ENCODE results near the gene SLC9C1.

SLC9C1 gene

DNA sequence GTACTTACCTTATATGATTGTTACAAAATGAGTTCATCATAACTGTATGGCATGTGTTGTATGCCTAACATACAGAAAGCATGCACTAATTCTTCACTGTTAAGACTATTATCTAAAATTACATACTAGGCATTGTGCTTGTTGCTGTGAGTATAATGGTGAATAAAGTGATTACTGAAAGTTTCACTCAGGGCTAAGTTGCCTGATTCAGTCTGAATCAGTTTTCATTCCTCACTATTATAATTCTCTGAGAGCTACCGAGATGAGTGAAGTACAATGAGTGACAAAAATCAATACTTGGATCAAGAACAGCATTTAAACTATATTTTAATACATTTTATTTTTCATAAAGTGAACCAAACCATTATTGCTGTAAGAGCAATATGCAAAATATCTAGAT, 153.4 kb downstream of the SLC9C1 start:
- DNase-seq (ENCODE audit: low read depth) = no peak
- no peak overlapping the region for H3K4me3 ChIP-seq (ENCODE audit: control insufficient read depth, low read depth, low read length)
- TF ChIP-seq, protein P1, sequence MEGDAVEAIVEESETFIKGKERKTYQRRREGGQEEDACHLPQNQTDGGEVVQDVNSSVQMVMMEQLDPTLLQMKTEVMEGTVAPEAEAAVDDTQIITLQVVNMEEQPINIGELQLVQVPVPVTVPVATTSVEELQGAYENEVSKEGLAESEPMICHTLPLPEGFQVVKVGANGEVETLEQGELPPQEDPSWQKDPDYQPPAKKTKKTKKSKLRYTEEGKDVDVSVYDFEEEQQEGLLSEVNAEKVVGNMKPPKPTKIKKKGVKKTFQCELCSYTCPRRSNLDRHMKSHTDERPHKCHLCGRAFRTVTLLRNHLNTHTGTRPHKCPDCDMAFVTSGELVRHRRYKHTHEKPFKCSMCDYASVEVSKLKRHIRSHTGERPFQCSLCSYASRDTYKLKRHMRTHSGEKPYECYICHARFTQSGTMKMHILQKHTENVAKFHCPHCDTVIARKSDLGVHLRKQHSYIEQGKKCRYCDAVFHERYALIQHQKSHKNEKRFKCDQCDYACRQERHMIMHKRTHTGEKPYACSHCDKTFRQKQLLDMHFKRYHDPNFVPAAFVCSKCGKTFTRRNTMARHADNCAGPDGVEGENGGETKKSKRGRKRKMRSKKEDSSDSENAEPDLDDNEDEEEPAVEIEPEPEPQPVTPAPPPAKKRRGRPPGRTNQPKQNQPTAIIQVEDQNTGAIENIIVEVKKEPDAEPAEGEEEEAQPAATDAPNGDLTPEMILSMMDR (conservative IDR thresholded peaks at IDR 0.05; ENCODE audit: control insufficient read depth, insufficient read depth, low read depth, low read length) = no peak

DNA sequence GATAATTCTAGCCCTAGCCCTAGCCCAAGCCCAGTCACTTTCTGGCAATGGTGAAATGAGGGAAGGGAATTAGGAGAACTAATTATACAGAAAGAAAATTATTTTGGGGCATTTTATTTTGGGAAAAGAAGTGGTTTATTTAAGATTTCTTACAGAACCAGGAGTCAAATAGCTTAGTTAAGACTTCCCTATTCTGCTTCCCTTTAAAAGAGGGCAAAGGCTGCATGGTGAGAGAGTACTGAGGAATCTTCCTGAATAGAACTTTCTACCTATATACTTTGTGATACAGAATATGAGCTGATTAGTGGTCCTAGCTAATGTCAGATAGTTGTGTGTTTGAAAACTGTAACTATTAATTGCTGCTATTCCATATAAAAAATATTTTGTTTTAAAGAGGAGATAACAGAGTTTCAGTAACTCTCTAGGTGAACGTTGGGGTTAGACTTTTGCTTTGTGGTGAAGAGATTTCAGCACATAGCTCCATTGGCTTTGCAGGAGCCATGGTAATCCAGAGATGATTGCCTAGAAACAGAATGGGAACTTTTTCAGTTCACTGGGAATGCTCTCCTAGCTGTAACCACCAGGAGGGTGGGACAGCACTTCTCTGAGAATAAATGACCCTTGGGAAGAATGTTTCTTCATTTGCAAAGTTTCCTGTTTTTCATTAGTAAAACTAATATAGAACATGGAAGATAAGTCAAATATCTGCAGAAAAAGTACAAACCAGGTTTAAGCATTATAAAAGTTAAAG, 155.6 kb downstream of the SLC9C1 start:
- TF ChIP-seq, protein P1 (conservative IDR thresholded peaks at IDR 0.05; ENCODE audit: control insufficient read depth, insufficient read depth, low read depth, low read length) = no peak
- DNase-seq (ENCODE audit: low read depth) = no peak
- H3K4me3 ChIP-seq (ENCODE audit: control insufficient read depth, low read depth, low read length) = no peak overlapping the region

DNA sequence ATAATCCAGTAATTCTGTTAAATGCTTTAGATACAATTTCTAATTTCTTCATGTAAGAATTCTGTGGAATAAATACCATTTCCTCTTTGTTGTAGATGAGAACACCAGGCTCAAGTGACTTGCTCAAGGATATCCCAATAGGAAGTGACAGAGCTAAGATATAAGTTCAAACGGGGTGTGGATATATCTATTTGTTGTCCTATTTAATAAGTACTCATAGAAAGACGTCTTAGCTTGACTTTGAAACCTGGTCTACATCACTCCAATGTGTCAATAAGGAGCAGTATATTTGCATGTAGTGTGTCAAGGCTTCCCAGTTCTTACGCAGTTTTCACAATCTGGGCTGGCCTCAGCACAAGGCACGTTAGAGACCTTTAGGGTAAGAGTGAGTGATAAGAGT, 156.2 kb downstream of the SLC9C1 start:
- DNase-seq (ENCODE audit: low read depth) = no peak
- no peak overlapping the region for H3K4me3 ChIP-seq (ENCODE audit: control insufficient read depth, low read depth, low read length)
- TF ChIP-seq, protein P1 (conservative IDR thresholded peaks at IDR 0.05; ENCODE audit: control insufficient read depth, insufficient read depth, low read depth, low read length) = no peak

DNA sequence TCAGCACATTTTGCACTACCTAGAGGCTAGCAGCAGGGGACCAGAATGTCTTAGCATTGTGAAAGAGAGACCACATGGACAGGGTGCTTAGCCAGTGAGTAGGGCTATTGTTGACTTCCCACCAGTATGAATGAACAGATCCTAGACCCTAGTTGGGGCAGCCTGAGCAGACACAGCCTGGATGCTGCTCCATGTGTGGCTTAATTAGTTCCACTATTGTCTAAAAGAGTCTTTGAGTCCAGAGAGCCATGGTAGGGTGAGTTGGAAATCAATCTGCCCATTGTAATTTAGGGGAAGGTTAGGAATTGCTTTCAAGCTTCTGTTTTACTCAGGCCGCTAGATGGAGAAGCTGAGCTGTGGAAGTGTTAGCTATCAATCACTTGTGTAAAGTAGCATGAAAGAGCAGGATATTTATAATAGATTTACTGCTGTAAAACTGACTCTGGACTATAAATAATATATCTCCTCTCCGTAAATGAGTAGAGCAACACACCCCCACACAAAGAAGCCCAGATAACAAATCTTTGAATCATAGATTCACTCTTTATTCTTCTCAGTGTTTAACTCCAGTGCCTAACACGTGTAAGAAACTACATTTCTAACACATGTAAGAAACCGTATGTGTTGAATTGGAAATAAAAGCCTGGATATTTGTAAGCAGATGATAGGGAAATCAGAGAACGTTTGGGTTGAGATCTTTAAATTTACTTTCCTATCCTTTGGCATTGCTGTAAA, 156.9 kb downstream of the SLC9C1 start:
- DNase-seq (ENCODE audit: low read depth) = peak; percentile 25
- no peak overlapping the region for H3K4me3 ChIP-seq (ENCODE audit: control insufficient read depth, low read depth, low read length)
- TF ChIP-seq, protein P1 (conservative IDR thresholded peaks at IDR 0.05; ENCODE audit: control insufficient read depth, insufficient read depth, low read depth, low read length) = peak; percentile 49

DNA sequence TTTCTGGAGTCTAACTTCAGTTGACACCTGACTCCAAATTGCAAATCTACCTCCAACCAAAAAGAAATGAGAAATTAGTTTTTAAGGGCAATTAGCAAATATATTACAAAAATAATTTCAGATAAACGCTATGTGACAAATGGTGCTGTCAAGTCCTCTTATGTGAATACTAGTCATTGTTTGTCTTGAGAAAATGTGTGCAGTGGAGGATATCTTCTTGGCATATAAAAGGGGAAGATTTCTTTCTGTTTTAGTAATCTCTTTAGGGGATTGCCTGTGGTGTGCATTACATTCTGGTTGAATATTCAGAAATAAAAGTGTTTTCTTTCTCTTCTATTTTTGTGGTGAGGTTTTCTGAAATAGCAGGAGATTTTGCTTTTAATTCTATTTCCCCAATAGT, 158.0 kb downstream of the SLC9C1 start:
- no peak overlapping the region for H3K4me3 ChIP-seq (ENCODE audit: control insufficient read depth, low read depth, low read length)
- TF ChIP-seq, protein P1 (conservative IDR thresholded peaks at IDR 0.05; ENCODE audit: control insufficient read depth, insufficient read depth, low read depth, low read length) = no peak

DNA sequence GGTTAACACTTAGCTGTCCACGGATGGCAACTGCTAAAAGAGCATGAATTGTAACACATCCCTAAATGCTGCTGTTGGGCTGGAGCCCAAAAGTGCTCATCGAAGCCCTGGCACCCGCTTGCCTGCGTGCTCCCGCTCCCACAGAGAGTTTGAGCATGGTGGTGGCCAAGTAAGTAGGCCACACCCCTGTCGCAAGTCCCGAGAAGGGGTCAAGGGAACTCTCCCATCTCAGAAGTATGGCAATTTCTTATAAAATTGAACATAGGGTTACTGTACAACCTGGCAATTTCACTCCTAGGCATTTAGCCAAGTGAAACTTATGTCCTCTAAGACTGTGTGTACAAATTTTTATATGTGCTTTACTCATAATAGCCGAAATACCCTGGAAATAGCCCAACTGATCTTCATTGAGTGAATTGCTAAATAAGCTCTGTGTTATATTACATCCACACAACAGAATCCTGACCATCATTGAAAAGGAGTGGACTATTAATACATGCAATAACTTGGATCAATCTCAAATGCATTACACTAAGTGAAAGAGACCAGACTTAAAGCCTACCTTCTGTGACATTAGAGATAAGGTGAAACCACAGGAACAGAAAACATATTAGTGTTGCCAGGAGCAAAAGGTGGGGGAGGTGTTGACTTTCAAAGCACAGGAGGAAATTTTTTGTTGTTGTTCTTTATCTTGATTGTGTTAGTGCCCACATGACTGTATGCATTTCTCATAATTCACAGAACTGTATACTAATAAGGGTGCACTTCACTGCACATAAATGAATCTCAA, 159.5 kb downstream of the SLC9C1 start:
- H3K4me3 ChIP-seq (ENCODE audit: control insufficient read depth, low read depth, low read length) = no peak overlapping the region
- peak; percentile 6 for DNase-seq (ENCODE audit: low read depth)
- TF ChIP-seq, protein P1 (conservative IDR thresholded peaks at IDR 0.05; ENCODE audit: control insufficient read depth, insufficient read depth, low read depth, low read length) = no peak

More for the DNA sequence above, 158.0 kb downstream of the SLC9C1 start:
- no peak for DNase-seq (ENCODE audit: low read depth)
